GM19043 (cell line): ENCODE results near the gene RHBDF2.

Experiments used
- ATAC-seq: cut with Tn5 transposase; IDR thresholded peaks from one replicate; pipeline ENCODE4 v1.9.1; 2021; ENCODE audit warnings: low read depth; ENCODE audit not compliant: unreplicated experiment

Gene RHBDF2

DNA sequence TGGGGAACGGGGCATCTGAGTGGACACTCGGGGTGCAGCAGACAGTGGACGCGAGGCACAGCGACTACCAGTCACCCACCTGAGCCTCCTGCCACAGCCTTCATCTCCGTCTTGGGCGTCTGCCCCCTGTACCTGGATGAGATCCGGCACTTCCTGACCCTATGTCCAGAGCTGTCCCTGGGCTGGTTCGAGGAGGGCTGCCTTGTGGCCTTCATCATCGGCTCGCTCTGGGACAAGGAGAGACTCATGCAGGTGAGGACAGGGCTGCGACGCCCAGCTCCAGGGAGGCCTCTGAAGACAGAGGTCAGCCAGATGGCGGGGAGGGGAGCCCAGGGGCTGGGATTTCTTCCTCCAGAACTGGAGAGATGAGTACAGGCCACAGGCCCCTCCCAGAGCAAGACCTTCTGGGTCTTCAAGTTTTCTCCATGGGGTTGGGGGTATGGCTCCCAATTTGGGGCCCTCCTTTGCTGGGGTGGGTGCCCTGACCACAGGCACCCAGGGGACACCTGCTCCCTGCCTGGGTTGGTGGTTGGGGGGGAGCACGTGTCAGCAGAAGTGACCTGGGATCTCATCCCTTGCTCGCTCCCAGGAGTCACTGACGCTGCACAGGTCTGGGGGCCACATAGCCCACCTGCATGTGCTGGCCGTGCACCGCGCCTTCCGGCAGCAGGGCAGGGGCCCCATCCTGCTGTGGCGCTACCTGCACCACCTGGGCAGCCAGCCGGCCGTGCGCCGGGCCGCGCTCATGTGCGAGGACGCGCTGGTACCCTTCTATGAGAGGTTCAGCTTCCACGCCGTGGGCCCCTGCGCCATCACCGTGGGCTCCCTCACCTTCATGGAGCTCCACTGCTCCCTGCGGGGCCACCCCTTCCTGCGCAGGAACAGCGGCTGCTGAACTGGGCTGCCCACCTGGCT, 31.9 kb downstream of the RHBDF2 start:
- no peak for ATAC-seq

DNA sequence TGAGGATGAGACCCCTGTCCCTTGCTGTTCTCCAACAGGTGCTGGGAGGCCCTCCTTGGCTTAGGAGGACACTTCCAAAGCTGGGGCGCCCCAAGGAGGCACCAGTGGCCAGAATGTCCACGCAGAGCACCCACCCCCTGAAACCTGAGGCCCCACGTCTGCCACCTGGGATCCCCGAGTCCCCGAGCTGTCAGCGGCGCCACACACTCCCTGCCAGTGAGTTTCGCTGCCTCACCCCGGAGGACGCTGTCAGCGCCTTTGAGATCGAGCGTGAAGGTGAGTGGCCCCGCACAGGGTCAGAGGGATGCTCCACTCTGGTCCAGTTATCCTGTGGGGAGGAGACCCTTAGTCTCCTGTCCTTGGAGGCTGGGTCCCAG, 32.6 kb downstream of the RHBDF2 start:
- ATAC-seq: no peak

DNA sequence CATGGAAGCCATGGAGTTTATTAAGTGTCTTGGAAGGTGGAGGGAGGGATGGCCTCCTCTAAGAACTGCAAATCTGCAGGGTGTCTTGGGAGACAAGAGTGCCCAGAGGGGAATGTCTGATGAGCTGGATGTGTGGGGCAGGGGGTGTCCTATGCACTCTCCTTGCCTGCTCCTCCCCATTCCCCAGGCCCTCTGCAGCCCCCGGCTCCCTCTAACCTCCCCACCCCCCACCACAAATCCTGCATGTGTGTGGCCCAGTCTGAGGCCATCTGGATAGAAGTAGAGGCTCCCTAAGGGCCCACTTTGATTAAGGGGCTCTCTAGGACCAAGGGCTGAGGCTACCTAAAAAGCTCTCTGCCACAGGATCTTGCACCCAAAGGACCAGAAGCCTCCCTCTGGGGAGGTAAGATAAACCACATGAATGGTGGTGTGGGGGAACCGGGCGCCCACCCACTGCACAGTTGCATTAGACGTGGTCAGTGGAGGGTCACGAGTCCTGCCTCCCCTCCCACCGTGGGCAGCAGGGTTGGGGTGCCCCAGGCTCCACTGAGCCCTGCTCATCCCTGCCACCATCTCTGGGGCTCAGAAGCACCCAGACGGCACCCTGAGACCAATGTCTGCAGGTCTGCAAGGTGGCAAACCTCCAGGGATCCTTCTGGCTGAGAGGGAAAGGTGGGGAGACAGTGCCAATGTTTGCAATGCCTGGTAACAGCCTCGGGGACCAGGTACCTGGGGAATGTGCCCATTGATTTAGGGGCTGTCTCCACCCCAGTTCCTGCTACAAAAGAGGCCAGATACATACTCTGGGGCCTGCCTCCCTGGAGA, 33.2 kb downstream of the RHBDF2 start:
- ATAC-seq: no peak

DNA sequence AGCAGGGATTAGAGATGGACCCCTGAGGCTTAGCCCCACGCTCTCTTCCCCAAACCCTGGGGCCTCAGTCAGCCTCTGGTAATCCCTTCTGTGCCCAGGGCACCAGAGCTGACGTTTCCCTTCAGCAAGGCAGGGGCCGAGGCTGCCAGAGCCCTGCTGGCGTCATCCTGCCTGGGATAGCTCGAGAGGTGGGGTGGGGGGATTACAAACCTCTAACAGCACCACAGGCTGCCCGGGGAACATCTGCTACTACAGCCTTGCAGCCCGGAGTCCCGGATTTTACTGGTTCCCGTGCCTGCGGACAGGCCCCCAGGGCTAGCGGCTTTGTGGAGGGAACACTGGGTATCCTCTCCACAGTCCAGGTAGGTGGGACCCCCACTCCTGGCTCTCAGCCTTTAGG, 33.9 kb downstream of the RHBDF2 start, which contains the start of gene AANAT:
TSS of gene AANAT (plus strand) at position 238 of the 400 bp plus-strand sequence. CDS start 1,144 bp downstream, outside the sequence.
- no peak for ATAC-seq

DNA sequence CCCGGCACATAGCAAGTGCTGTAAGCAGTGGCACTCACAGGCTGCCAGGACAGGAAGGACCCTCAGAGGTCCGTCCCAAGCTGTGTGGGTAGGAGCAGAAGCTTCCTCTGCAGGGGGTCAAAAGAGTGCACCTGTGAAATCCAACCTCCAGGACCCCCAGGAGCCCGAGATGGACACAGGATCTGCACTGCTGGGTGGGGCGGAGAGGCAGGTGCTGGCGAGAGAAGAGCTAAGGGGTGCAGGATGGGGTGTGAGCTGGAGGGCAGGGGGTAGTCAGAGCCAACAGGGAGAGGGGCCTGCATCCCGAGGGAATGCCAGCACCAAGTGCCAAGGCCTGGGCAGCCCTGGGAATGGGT, 34.5 kb downstream of the RHBDF2 start:
- ATAC-seq: no peak

DNA sequence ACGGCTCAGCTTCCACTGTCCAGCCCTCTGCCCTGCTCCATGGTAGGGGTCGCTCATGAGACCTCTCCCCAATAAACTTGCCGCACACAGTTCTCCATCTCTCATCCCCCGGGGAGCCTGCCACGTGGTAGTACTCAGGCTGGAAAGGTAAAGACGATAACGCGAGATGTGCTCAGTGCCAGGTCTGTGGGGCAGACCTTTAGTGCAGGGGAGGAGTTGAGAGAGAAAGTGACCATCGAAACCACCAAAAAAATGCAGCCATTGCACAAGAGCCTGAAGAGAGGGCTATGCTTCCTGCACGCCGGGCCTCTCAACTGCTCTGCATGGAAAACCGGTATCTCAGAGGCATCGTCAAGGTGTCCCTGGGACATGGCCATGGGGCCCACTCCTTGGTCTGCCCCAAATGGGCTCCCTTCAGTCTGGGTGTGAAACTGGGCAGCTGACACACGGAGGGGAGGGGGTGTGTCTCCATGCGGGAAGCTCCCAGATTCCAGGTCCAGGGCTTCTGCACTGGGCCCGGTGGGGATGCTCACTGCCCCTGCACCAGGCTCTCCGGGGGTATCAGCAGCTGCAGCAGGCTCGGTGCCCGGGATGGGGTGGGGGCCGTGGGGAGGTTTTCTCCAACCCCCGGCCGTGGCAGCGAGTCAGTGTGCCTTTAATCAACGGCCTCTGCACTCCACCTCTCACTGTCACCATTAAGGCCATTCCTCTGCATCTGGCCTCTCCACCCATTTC, 38.5 kb downstream of the RHBDF2 start:
- no peak for ATAC-seq

DNA sequence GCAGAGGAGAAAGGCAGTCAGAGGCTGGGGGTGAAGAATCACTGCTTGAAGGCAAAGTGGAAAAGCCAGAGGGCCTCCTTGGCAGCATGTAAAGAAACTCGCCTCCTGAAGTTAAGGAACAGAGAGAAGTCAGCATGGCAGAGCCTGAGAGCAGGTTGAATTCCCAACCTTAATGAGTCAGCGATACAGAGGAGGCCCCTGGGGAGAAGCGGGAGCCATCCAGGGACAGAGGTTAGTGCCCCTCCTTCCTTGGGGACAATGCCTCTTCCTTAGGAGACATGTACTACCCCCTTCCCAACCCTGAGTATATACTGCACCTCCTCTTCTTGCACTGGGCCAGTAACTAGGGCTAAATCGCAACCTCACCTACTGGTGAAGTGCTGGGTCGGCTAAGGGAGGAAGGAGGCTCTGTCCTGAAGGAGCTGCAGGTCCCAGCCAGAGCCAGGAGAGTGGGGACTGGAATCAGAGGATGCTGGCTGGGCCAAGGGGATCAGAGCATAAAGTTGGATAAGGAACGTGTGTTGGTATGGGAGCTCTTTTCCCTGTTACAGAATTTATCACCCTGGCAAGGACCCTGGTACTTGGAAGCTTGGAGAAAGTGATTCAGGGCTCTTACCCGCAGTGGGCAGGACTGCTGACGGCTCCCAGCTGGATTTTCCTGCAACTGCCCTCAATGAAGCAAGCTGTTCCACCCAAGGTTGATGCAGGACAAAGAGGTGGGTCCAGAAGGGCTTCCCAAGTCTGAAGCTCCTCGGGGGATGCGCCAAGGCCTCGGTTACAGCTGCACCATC, 39.3 kb downstream of the RHBDF2 start:
- ATAC-seq: no peak

DNA sequence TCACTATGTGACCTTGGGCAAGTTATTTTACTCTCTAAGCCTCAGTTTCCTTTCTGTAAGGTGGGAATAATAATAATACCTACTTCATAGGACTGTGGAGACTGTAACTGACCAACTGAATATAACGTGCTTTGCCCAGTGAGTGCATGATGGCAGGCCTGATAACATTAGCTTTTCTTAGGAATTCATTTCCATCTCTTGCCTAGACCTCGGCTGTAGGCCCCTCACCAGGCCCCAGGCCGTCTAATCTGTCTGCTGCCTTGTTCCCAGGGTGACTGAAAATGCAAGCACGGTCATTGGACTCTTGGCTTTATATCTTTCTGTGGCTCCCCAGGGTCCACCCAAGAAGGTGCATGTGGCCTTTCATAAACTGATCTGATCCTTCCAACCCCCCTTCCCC, 41.5 kb downstream of the RHBDF2 start:
- no peak for ATAC-seq

DNA sequence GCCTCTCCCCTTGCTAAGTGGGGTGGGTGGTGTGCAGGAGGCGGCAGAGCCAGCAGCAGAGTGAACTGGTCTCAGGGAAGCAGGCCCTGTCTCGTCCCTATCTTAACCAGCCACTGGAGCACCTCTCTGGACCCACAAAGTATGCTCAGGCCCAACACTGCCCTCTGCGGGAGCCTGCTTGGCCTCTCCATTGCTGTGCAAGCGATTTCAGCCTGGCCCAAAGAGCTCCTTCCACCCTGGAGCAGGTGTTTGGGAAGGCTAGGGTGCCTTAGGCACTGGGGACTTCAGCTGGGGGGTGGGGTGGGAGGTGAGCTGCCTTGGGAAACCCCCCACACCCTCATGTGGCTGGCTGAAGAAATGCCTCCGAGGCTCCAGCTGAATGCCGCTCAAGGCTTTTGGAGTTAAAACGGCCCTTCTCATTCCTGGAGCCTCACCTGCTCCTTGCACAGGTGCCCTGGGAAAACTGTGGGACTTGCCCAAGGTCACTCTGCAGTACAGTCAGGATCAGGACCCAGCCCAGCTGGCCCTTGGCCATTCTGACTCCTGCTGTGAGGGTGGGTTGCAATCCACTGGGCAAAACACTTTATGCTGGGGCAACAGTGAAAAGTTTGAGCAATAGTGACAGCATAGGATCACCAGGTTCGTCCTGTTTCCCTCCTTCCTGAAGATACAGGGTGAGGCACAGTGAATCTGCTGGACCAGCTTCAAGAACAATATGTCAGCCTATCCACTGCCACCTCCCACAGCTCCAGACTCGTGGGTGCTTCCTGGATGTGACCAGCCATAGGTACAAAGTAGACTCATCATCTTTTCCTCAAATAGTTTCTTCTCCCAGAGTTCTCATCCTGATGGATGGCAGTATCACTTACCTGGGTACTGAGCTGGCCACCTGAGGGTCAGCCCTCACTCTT, 42.4 kb downstream of the RHBDF2 start:
- ATAC-seq: no peak

DNA sequence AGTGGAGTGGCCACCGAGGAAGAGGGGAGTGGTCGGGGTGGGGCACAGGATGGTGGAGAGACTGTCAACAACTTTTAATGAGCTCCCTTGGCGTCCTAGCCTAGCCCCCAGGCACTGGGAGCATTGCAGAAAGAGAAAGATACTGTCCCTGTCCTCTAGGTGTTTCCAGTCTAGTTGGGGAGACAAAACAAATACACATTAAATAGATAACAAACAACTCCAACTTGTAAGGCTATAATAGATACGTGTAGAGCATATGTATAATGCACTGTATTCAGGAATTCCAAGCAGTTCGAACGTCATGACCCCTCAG, 47.8 kb downstream of the RHBDF2 start:
- no peak for ATAC-seq

DNA sequence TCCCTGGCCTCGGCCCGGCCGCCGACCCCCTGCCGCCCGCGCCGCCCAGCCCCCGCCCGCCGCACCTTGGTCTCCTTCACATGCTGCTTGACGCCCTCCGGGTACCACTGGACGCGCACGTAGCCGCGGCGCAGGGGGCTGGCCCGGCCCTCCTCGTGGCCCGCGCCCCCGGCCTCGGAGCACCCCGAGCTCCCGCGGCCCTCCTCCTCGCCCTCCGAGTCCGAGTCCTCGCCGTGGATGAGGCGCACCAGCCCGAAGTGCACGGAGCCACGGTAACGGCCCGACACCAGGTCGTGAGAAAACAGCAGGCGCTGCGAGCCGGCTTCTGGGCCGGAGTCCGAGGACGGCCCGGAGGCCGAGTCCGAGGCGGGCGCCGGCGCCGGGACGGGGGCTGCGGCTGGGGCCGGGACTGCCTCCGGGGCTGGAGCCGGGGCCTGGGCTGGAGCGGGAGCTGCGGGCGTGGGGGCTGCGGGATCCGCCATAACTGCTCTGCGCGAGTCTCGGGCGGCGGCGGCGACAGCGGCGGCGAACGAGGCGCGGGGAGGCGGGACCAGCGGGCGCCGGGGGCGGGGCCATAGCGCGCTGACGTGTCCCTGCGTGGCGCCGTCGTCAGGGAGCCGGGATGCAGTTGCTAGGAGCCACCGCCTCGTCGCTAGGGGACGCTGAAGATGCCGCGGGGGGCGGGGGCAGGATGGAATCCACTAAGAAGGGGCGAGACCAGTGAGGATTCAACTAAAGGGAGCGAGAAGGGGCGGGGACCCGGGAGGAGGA, 48.4 kb downstream of the RHBDF2 start, which contains the start of gene UBE2O:
TSS of gene UBE2O (minus strand) at position 493 of the 771 bp plus-strand sequence. CDS start at position 482, 11 bp downstream.
- ATAC-seq: peak; percentile 85

DNA sequence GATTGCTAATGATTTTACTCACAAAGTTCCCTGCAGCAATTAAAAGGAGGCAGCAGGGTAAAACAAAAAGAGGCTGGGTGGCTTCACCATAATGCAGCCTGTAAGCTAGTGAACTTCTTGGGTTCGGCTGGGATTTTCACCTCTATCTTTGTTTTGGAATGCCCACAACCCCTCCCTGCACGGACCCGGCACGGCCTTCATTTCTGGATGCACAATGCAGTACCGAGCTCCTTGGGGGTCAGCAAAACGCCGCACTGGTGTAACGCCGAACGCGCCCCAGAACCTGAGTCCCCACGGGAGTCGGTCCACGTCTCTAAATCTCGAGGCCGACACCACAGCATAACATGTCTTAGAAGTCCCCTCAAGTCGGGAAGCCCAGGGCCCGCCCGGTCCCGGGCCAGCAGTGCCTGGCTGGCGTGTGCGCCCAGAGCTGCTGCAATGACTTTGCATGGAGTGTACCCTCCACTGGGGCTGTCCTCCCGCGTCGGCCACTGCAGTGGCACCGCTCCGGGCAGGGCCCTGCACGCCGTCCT, 49.0 kb downstream of the RHBDF2 start:
- no peak for ATAC-seq

DNA sequence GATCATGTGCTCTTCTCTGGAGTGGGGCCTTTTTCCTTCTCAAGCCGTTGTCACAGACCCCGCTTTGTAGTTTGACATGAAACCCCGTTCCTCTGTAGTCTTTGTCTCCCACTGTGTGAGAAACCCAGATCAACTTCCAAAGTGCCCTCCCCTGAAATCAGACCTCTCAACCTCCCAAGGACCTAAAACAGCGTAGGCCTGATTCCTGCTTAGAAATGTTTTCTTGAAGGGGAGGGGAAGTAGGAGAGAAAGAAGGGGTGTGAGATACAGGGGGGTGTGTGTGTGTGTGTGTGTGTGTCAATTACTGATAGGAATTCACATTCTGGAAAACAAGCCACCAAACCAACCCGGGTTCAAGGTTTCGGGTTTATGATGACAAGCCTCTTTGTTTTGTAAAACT, 49.7 kb downstream of the RHBDF2 start:
- ATAC-seq: no peak

DNA sequence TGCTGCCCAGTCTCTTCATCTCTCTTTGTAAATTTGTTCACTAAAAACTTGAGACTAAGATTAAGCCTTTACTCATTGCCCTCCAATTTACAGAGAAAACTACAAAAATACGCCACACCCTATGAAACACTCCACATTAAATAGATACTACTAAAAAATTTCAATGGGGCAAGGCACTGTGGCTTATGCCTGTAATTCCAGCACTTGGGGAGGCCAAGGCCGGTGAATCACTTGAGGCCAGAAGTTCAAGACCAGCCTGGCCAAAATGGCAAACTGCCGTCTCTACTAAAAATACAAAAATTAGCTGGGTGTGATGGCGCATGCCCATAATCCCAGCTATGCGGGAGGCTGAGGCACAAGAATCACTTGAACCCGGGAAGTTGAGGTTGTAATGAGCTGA, 52.1 kb downstream of the RHBDF2 start:
- ATAC-seq: no peak

DNA sequence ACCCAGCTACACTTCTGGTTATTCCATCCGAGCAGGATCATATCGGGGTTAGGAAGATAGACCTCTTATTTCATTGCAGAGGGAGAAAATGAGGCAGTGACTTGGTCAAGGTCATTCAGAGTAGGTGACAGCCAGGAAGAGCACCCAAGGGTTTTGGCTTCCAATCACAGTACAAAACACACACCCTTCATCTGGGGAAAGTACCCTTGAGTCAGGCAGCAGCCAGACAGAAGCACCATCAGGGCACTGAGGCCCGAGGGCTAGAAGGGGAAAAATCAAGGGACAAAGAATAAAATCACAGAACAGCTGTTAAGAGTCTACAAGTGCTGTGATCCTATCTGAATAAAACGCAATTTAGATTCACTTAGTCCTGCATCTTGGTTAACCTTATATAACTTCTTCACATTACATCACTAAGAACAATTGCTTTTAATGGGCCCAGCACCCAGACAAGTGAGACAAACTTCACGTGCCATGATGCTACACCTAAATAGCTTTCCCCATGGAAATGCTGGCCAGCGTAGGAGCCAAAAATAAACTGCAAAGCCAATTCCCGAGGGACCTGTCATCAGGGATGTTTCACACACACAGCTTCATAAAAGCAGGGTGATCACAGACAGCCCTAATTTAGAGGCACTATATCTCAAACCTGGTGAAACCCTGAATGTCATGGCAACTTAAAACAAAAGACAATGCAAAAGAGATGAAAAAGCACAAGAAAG, 53.1 kb downstream of the RHBDF2 start:
- no peak for ATAC-seq

DNA sequence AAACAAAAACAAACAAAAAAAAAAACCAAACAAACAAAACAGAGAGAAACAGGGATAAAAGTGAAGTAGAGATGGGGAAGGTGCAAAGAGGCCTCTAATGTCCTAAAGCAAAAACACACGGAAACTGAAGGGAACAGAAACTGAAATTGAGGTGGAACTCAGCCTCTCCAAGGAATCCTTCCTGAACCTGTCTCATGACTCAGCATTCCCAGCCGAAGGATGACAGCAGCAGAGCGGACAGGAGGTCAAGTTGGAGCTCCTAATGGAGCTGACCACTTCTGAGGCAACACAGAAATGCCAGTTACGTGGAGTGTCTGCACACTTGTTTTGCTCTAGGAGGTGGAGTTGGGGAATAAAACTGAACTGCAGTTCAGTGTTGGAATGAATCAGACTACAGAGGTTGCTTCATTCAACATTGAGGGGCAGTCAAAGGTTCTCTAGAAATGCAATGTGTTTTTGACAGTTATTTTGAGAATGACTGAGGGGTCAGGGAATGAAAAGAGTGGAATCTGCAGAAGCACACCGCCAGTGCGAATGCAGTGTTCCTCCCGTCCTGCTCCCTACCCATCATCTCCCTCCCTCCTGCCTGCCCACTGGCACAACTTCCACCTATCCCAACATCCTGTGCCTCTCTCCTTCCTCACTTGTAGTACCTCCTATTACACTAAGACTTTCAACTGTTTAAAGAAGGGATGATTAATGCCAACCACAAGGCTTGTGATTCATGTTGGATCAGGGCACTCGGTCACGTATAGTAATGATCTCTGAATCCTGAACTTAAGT, 54.6 kb downstream of the RHBDF2 start:
- ATAC-seq: no peak
